Stomach (tissue), 4 donors: ENCODE data around the gene HNRNPCL1.
"Not testable (repeated sequence)": the region's sequence is repeated elsewhere in the genome, so short reads cannot be mapped to it uniquely, and the experiment has no call there.

Source experiments
- CTCF ChIP-seq, 7 experiments: fragments of 450-650 bp in 4 of 7; fragments of 200-600 bp in 3 of 7; sonication (generic) in 3 of 7; IDR thresholded peaks; one replicate each; pipeline ENCODE4 v1.5.1; 2016 to 2019; ENCODE audit warnings: antibody characterized with exemption in 7 of 7, control low read depth in 2 of 7, mild to moderate bottlenecking in 1 of 7
- POLR2A ChIP-seq, 4 donors: fragments of 450-650 bp; IDR thresholded peaks; one replicate each; pipeline ENCODE4 v1.6.1; 2016; ENCODE audit warnings: antibody characterized with exemption in 4 of 4, control low read depth in 2 of 4, mild to moderate bottlenecking in 1 of 4, moderate library complexity in 1 of 4

GRCh38 chr1:12833251-12833650, 15.3 kb downstream of the HNRNPCL1 start:
- TF ChIP-seq CTCF, POLR2A (IDR thresholded peaks at IDR 0.05): not testable (repeated sequence)
